Astrocyte (in vitro differentiated cells and primary cell): ENCODE measurements around the gene GPR26.

Experiments
- EZH2 ChIP-seq: IDR thresholded peaks from 2 replicates; pipeline ENCODE4 v1.6.1; 2012; ENCODE audit warnings: mild to moderate bottlenecking, low read length, inconsistent platforms; ENCODE audit not compliant: insufficient read depth
- TF ChIP-seq, protein P1 (sequence below): IDR thresholded peaks from 2 replicates; pipeline ENCODE4 v1.5.1; 2011; ENCODE audit warnings: low read depth, mild to moderate bottlenecking, inconsistent platforms, low read length, moderate library complexity; ENCODE audit not compliant: insufficient read depth

DNA sequence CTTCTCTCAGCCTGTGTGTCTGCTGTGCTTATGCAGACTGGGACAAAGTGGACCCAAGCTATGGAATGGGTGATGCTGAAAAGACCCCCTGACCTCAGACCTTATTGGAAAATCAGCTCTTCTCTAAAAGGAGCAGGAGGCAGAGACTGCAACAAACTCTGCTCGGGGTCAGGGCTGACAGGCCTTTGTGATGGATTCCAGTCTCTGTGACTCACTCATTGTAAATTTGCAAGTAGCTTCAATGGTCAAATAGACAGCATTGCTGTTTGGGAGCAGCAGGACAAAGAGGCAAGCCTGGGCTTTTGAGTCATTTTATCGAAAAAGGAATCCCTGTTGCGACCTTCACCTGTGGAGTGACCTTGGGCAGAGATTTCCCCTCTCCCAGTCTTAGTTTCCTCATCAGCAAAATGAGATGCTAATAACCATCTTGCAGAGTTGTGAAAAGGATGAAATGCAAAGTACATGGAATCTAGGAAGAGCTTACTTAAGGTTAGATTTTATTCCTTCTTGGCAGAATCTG lies 26.1 kb upstream of the GPR26 start:
- TF ChIP-seq EZH2, result no peak
- TF ChIP-seq, protein P1, sequence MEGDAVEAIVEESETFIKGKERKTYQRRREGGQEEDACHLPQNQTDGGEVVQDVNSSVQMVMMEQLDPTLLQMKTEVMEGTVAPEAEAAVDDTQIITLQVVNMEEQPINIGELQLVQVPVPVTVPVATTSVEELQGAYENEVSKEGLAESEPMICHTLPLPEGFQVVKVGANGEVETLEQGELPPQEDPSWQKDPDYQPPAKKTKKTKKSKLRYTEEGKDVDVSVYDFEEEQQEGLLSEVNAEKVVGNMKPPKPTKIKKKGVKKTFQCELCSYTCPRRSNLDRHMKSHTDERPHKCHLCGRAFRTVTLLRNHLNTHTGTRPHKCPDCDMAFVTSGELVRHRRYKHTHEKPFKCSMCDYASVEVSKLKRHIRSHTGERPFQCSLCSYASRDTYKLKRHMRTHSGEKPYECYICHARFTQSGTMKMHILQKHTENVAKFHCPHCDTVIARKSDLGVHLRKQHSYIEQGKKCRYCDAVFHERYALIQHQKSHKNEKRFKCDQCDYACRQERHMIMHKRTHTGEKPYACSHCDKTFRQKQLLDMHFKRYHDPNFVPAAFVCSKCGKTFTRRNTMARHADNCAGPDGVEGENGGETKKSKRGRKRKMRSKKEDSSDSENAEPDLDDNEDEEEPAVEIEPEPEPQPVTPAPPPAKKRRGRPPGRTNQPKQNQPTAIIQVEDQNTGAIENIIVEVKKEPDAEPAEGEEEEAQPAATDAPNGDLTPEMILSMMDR, result no peak
